Loucy (cell line): ENCODE measurements around the gene PRDM10.

Source experiments
- EZH2phosphoT487 ChIP-seq: fragments of 200-600 bp; IDR thresholded peaks from 2 replicates; pipeline ENCODE4 v1.6.1; 2018; ENCODE audit warnings: antibody characterized with exemption, mild to moderate bottlenecking, moderate library complexity, borderline replicate concordance
- TF ChIP-seq, protein P1 (sequence below): fragments of 200-600 bp; sonication (generic); conservative IDR thresholded peaks from 2 replicates; pipeline ENCODE4 v1.5.1; 2014; ENCODE audit warnings: mild to moderate bottlenecking, antibody characterized with exemption, low read length

DNA sequence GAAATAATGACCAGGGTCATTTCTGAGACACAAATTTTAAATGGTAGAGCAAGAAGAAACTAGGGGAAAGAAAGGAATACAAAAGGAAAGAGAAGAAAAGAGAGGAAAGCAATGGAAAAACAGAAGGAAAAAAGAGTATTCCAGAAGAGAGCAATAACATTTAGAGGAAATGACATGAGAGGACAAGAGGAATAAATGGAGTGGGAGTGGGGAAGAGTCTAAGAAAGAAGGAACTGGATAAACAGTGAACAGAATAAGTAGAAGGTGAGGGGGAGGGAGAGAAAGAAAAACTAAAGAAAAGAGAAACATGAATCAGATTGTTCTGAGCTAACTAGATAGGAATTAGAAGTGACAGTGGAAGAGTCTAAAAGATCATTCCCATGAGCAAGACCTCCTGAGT, 28.4 kb downstream of the PRDM10 start:
- TF ChIP-seq, protein P1, sequence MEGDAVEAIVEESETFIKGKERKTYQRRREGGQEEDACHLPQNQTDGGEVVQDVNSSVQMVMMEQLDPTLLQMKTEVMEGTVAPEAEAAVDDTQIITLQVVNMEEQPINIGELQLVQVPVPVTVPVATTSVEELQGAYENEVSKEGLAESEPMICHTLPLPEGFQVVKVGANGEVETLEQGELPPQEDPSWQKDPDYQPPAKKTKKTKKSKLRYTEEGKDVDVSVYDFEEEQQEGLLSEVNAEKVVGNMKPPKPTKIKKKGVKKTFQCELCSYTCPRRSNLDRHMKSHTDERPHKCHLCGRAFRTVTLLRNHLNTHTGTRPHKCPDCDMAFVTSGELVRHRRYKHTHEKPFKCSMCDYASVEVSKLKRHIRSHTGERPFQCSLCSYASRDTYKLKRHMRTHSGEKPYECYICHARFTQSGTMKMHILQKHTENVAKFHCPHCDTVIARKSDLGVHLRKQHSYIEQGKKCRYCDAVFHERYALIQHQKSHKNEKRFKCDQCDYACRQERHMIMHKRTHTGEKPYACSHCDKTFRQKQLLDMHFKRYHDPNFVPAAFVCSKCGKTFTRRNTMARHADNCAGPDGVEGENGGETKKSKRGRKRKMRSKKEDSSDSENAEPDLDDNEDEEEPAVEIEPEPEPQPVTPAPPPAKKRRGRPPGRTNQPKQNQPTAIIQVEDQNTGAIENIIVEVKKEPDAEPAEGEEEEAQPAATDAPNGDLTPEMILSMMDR, result no peak
- TF ChIP-seq EZH2phosphoT487, result no peak
